Measurements from ENCODE around the gene SLC41A1.

- TF ChIP-seq CTCF (IDR thresholded peaks at IDR 0.05; ENCODE audit: low read depth, low read length) (no peak), POLR2A (IDR thresholded peaks at IDR 0.05; ENCODE audit: extremely low read depth, insufficient read length) (no peak)
- TF ChIP-seq, protein P1, sequence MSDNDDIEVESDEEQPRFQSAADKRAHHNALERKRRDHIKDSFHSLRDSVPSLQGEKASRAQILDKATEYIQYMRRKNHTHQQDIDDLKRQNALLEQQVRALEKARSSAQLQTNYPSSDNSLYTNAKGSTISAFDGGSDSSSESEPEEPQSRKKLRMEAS (IDR thresholded peaks at IDR 0.05; ENCODE audit: low read depth, low read length) = no peak
Observed at GRCh38 chr1:205826016-205826806, 13.2 kb upstream of the SLC41A1 start.

Measured in NB4 (cell line).